ENCODE results near the gene RPGRIP1. TPM values are rescaled to one million over a fixed set of nuclear protein-coding genes. Genes with fewer than 3 reads are reported as not detected.
"Not testable (repeated sequence)": the region's sequence is repeated elsewhere in the genome, so short reads cannot be mapped to it uniquely, and the experiment has no call there.

Gene RPGRIP1
- not detected in 2 replicates for total RNA-seq

DNA sequence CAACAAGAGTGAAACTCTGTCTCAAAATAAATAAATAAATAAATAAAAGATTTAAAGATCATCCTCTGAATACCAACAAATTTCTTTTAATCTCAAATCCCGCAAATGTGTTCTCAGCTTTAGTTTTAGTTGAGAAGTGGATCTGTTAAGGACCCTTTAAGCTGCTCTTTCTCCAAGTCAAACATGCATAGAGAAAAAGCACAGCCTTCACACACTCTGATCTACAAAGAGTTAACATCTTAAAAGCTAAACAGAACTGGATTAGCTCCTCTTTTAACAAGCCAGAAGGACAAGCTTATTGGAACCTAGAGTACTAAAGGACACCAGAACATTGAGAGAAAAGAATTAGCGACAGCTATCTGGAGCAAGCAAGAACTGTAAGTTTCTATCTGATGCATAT lies at the start of gene RPGRIP1:
Gene RPGRIP1 (plus strand): TSS at position 301 of the 400 bp plus-strand sequence. CDS start 7,894 bp downstream, outside the sequence.
- no peak for DNase-seq (ENCODE audit: extremely low read depth, low read depth, low spot score)

DNA sequence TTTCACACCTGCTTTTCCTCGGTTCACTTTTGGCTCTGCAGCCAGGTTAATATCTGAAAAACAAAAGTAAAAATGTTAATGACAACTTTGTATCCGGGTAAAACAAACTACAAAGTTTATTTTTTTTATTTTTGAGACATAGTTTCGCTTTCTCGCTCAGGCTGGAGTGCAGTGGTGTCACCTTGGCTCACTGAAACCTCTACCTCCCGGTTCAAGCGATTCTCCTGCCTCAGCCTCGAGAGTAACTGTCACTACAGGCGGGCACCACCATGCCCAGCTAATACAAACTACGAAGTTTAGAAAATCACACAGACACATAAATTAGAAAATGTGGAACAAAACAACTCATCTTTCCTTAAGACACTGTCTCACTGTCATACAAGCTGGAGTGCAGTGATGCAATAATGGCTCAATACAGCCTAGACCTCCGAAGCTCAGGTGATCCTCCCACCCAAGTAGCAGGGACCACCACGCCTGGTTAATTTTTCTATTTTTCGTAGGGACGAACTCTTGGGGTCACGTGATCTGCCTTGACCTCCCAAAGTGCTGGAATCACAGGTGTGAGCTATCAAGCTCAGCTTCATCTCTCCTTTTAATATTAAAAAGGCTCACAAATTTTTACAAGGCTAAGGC lies 48.7 kb upstream of the RPGRIP1 start:
- no peak for DNase-seq (ENCODE audit: extremely low read depth, low read depth, low spot score)

DNA sequence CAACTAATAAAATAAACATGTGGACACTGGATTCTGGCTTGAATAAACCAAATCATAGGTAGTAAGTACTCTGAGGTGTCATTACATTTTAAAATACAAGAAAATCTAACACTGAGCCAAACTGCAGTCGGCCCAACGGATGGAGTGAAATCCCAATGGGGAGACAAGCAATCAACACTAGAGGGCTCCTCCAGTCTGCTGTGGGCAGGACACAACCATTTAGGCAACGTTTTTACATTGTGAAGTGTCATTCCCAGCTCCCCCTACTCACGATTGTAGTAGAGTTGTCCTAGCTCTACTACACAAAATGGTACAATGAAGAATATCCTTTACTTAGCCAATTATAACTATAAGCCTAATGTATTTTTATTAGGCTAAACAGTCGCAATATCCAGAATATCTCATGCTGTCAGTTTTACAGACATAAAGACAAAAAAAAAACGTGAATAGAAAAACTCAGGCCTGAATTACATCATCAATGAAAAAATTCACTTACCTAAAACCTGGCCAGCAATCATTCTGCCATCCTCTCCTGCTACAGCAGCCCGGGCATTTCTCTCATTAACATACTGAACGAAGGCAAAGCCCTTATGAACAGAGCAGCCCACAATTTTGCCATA lies 46.3 kb upstream of the RPGRIP1 start:
- DNase-seq (ENCODE audit: extremely low read depth, low read depth, low spot score) = no peak

DNA sequence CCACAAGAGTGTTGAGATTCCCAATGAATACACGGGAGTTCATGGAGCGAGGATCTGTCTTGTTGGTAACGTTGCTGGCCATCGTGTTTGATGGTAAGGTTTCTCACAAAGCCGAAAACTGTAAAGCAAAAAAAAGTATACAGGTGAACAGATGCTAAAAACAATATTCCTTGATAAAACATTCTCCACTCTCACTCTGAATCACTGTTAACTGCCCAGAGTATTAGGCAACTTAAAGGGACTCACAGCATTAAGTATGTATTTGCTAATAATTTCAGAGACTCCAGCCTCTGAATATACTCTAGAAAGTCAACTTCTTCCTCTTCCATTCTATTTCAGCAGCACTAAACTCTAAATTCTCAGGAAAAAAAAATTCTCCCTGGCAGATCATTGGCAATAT lies 45.8 kb upstream of the RPGRIP1 start:
- no peak for DNase-seq (ENCODE audit: extremely low read depth, low read depth, low spot score)

DNA sequence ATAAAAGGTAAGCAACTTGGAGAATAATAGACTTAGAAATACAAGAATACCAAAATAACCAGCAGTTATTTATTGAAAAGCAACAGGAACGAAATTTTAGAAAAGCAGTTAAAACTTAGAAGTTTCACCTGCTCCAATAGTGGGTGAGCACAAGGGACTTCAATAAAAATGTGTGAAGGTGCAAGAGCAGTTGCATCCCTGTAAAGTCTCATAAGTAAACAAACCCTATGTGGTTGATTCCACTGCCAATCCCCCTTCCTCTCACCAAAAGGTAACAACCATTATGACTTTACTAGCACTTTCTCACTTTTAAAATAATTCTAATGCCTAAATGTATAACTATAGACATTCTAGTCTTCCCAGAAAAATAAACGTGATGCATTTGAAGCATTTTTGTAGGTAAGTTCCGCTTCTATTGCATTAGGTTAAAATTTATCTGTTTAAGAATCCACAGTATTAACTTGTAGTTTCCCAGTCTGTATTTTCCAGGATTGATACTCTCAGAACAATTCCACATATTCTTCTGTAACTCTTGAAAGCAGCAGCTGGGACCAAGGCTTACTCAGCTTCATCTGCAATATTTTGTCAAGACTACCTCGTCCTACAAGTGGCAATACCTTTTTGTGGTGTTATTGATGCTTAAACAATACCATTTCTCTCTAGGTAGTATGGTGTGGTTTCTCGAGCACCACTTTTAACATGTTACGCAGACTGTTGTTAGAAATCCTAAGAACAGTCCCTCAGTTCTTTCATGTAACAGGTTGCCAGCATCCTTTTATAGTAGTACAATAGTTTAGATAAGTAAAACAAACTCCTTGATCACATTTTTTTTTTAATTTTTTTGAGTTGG lies 42.7 kb upstream of the RPGRIP1 start:
- no peak for DNase-seq (ENCODE audit: extremely low read depth, low read depth, low spot score)

DNA sequence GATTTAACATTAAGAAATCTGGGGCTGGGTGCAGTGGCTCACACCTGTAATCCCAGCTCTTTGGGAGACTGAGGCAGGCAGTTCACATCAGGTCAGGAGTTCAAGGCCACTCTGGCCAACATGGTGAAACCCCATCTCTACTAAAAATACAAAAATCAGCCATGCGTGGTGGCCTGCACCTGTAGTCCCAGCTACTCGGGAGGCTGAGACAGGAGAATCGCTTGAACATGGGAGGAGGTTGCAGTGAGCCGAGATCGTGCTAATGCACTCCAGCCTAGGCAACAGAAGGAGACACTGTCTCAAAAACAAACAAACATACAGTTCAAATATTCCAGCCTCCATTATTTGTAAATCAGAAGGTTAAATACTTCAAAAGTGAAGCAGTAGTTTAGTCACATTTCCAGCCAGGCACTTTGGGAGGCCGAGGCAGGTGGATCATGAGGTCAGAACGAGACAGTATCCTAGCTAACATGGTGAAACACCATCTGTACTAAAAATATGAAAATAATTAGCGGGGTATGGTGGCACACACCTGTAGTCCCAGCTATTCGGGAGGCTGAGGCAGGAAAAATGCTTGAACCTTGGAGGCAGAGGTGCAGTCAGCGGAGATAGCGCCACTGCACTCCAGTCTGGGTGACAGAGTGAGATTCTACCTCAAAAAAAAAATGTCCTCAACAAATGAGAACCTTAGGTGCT lies 40.9 kb upstream of the RPGRIP1 start:
- no peak for DNase-seq (ENCODE audit: extremely low read depth, low read depth, low spot score)

DNA sequence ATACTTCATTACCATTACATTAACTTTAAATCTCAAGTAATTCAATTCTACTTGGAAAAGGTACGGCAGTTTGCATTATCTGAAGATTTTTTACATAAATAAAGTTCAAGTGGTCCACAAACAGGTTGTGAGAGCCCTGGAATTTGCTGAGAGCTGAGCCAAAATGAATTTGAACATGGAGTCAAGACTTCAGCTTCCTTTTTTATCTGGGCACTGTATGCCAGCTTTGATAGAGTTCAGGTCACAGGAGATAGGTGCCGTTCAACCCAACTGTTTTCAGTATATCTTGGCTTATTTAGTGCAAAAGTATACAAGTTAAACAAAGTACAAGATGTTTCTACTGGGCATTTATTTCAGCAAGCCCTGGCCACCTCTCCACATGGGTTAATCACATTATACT lies 39.5 kb upstream of the RPGRIP1 start:
- DNase-seq (ENCODE audit: extremely low read depth, low read depth, low spot score) = no peak

DNA sequence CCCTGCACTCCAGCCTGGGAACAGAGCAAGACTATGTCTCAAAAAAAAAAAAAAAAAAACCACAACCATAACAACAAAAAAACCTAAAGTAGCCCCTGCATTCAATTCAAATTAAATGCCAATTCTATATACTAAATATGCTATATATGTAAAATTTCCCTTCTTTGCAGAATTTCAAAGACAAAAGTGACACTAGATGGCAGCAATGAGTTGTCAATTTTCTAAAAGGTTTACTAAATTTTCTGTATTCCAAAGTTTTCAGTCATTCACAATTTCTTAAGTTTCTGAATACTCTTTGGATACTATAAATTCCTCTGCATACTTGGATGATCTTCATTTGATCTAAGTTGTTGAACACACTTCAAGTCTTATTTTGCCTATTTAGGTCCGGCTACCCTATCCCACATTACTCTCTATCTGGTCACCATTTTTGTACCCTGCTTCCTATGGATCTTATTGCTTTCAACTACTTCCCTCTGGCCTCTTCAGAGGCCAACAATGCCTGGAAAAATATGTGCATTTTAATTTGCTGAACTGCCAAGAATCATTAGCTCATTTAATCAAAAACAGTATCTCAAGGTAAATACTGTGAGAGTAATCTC lies 38.6 kb upstream of the RPGRIP1 start:
- DNase-seq (ENCODE audit: extremely low read depth, low read depth, low spot score) = peak; percentile 31

DNA sequence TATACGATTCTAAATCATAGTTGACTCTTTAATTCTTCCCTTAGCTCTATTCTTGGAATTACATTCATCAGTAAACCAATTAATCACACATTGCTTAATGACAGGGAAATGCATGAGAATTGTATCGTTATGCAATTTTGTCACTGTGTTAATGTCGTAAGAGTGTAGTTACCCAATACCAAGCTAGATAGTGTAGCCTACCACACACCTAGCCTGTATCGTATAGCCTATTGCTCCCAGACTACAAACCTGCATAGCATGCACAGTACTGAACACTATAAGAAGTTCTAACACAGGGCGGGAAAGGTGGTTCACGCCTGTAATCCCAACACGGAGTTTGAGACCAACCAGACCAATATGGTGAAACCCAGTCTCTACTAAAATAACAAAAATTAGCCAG lies 35.3 kb upstream of the RPGRIP1 start:
- no peak for DNase-seq (ENCODE audit: extremely low read depth, low read depth, low spot score)

DNA sequence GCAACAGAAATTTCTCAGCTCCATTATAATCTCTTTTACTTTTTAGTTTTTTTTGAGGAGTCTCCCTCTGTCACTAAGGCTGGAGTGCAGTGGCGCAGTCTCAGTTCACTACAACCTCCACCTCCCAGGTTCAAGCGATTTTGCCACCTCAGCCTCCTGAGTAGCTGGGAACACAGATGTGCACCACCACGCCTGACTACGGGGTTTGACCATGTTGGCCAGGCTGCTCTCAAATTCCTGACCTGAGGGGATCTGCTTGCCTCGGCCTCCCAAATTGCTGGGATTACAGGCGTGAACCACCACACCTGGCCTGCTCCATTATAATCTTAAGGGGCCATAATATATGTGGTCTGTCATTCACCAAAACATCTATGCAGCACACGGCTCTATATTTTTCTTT lies 34.1 kb upstream of the RPGRIP1 start:
- no peak for DNase-seq (ENCODE audit: extremely low read depth, low read depth, low spot score)

DNA sequence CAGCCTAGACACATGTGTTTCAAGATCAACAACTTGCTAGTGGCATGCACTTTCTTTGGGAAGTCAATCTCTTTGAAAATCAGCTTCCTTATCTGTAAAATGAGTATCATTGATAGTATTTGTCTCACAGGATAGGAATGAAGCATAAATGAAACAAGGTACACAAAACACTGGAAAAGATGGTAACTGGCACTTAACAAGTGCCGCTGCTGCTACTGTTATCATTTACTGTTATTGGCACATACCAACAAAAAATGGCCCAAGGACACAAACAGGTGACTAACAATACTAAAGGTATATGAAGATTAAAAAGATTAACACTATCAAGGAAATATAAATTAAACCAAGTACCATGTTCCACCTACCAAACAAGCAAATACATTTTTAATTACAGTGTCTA lies 31.5 kb upstream of the RPGRIP1 start:
- no peak for DNase-seq (ENCODE audit: extremely low read depth, low read depth, low spot score)

DNA sequence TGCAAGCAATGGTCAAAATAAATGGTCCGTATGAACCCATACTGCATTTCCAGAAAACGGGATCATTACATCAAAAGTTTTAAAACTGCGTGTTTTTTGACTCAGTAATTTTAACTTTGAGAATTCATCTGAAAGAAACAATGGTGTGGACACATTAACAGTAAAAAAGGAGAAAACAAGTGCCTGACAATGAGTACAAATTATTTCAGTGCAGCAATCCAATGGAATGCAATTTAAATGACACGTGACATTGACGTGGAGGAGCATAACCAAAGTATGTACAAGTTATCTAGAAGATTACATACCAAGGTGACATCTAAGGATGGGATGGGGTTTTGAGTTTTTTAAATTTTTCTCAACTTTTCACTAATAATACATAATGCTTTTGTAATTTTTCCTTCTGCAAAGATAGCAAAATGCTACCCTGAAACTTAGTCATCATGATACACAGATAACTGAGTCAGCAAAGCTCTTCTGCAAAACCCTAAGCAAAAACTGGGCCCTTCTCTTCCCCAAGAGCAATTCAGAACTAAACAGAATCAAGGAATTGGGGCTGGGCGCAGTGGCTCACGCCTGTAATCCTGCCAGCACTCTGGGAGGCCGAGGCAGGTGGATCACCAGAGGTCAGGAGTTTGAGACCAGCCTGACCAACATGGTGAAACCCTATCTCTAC lies 31.0 kb upstream of the RPGRIP1 start:
- DNase-seq (ENCODE audit: extremely low read depth, low read depth, low spot score) = no peak

DNA sequence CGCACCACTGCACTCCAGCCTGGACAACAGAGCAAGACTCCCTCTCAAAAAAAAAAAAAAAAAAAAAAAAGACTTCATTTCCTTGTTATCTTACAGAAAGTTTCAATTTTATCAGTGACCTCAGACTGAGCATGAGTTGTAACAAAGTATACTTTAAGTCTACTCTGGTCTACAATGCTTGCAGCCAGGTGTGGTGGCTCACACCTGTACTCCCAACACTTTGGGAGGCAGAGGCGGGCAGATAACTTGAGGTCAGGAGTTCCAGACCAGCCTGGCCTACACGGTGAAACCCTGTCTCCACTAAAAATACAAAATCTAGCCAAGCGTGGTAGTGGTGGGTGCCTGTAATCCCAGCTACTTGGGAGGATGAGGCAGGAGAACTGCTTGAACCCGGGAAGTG lies 28.7 kb upstream of the RPGRIP1 start:
- DNase-seq (ENCODE audit: extremely low read depth, low read depth, low spot score) = no peak

DNA sequence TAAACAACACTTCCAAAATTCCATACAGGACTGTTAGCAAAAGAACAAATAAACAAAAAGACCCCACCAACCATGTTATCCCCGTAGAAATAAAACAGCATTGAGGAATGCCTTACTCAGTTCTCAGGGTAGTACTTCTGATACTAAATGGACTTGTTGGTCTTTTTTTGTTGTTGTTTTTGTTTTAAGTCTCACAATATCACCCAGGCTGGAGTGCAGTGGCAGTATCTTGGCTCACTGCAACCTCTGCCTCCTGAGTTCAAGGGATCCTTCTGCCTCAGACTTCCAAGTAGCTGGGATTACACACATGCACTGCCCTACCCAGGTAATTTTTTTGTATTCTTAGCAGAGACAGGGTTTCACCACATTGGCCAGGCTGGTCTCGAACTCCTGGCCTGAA lies 27.7 kb upstream of the RPGRIP1 start:
- no peak for DNase-seq (ENCODE audit: extremely low read depth, low read depth, low spot score)

DNA sequence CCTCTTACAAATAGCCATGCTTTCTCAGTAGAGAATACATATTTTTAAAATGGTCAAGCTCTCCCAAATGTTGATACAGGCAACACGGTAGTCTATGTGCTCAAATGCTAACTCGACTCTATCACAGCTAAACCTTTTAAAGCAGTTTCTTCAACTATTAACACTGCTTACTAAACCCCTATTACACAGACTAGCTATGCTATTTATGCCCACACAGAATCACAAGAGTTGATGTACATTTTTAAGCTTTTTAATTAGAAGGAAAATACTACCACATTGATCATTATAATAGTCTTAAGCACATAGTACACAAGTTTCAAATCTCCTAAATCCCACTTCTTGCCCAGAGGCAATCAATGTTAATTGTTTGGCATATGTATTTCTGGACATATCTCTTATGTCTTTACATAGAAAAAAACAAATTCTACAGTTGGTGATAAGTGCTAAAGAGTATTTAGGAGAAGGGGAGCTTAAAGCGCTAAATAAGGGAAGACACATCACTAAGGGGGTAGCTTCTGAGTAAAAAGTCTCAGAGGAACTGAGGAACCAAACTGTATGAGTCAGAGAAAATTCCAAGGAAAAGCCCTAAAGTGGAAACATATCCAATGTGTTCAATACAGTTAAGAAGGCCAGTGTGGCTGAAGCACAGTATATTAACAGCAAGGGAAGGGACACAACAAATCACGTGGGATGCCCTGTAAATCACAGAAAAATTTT lies 24.3 kb upstream of the RPGRIP1 start:
- DNase-seq (ENCODE audit: extremely low read depth, low read depth, low spot score) = no peak

DNA sequence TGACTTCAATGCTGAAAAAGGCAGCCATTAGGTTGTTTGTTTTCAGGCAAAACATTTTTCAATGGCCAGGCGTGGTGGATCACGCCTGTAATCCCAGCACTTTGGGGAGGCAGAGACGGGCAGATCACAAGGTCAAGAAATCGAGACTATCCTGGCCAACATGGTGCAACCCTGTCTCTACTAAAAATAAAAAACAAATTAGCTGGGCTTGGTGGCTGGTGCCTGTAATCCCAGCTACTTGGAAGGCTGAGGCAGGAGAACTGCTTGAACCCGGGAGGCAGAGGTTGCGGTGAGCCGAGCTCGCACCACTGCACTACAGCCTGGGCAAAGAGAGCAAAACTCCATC lies 23.8 kb upstream of the RPGRIP1 start:
- DNase-seq (ENCODE audit: extremely low read depth, low read depth, low spot score) = not testable (repeated sequence)

DNA sequence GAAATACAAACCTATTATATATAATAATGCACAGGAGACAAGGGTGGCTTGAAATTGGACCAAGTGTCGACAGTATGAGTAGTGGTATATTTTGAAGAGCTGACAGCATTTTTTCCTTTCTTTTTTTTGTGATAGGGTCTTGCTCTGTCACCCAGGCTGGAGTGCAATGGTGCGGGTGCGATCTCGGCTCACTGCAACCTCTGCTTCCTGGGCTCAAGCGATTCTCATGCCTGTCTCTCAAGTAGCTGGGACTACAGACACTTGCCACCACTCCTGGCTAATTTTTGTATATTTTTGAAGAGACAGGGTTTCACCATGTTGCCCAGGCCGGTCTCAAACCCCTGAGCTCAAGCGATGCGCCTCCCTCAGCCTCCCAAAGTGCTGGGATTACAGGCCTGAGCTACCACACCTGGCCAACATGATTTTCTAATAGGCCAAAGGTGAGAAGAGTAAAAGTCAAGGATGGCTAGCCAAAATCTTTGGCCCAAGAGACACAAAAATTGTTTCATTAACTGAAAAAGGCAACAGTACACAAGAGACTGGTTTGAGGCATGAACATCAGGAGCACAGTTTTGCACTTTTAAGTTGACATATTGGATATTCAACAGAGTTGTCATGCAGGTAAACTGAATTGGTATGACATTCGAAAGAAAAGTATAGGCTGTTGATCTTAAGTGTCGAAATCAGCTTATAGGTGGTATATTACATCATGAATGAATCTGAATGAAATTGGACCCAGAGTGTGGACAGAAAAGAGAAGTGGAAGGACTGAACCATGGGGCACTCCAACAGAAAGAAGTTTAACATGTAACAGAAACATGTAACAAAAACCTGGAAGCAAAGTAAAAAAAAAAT lies 23.1 kb upstream of the RPGRIP1 start:
- DNase-seq (ENCODE audit: extremely low read depth, low read depth, low spot score) = no peak

DNA sequence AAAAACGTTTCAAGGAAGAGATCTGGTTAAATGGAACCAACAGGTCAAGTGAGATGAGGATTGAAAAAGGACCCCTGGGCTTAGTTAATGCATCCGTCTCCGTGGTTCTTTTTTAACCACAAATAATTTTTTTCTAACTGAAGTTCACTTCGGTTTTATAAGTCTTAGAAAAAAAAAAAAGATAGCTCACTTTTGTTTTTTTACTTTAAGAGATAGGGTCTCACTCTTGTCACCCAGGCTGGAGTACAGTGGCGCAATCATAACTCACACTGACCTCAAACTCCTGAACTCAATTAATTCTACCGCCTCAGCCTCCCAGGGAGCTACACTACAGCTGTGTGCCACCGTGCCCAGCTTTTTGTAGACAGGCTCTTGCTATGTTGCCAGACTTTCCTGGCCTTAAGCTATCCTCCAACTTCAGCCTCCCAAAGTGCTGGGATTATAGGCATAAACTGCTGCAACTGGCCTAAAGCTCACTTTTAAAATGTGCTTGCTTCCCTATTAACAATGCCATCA lies 22.4 kb upstream of the RPGRIP1 start:
- no peak for DNase-seq (ENCODE audit: extremely low read depth, low read depth, low spot score)
